IPS-NIHi11 (cell line): ENCODE data around the gene DNAH17.

Experiments used
- DNase-seq: peaks from one replicate; pipeline ENCODE4 v3.0.0; 2012; ENCODE audit warnings: mixed read lengths, low spot score

DNAH17 gene

DNA sequence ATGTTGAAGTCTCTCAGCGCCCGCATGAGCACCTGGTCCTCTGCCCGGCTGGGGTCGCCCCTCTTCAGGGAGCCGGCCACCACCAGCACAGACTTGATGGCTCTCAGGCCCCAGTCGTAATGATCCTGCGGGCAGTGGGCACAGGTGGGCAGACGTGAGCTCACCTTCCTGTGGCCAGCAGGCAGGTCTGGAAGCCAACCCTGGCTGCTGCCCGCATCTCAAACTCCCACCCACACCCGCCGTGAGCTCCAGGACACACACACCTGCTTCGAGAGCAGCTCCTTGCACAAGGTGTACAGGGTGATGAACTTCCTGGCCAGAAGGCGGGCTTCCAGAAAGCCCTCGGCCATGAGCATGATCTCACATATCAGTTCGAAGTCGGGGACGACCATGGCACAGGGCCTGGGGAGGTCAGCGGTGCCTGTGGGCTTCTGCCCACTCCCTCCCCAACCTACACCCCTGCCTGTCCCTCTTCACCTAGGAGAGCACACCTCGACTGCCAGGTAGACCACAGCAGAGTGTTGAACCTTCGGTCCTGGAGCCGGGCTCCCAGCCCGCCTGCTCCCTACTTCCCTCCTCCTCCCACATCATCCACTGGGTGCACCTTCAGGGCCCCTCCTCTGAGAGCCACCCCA lies 82.4 kb downstream of the DNAH17 start:
- DNase-seq, result no peak

DNA sequence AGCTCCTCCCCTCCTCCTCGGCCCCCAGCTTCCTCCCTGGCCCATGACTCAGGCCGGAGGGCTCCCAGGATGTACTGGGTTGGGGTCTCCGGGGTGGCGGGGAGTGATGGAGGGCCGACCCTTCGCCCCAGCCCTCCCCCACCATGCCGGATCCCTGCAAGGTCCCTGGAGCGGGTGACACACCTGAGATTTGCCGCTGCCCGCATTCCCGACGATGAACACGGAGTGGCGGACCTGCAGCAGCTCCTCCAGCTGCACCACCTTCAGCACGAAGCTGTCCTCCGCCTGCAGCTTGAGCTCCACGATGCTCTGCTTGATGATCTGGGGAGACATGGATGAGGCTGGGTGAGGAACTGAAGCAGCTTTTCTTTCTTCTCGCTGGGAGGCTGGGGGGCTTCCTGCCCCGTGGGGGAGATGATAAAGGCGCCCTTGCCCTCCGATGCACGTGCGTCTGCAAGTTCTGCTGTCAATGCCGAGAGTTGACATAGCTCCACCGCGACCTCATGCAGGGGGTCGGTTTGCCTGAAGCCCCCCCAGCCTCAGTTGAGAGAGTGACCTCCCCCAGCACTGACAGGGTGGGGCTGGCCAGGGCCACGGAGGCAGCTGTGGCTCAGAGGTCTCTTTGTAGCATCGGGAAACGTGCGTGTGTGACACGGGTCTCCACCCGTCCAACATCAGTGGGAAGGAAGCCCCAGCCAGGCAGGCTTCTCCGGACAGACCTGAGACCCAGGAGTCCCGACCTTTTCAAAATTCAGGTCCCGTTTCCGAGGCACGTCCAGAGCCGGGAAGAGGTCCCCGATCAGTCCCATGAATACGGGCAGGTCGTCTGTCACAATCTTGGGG lies 83.1 kb downstream of the DNAH17 start:
- no peak for DNase-seq

DNA sequence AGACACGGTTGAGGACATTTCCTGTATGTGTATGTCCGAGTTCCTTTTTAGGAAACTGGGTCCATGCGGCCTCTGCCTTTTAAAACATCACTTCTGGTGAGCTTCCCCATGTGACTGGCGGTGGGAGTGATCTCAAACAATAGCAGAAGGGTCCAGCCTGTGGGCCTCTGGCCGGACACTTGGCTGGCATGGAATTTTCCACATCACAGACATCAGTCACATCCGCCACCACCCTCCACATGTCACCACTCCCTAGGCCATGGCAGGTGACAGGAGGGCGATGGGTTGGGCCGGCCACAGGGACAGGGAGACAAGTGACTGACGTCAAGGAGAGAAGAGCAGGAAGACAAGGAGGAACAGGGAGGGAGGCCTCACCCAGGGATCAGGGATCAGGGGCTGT lies 83.7 kb downstream of the DNAH17 start:
- no peak for DNase-seq

DNA sequence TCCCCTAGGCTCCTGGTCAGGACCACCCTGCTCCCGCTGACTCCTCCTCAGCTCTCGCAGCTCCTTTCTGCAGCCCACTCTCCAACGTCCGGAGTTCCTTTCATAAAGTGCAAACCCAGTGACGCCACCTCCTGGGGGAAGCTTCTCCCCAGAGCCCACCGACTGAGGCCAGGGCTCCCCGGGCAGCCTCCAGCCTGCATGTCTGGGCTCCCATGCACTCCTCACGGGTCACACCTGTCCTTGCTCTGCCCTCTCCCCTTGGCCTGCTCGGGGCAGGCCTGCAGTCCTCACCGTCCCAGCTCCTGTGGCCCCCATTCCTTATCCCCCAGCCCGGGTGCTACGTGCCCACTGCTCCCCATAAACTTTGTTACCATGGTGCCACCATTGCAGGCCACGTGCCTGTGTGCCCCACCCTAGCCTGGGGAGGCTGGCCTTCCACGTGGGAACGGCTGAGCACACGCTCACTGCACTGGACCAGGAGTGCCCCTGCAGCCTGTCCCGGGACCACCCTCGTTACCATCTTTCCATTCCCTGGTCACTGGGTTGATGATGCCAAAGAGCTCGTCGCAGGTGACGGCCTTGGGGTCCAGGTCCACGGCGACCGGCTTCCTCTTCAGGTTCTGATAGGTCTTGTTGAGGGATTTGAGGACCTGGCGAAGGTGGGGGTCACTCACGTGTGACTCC lies 84.9 kb downstream of the DNAH17 start:
- peak; percentile 49 for DNase-seq

DNA sequence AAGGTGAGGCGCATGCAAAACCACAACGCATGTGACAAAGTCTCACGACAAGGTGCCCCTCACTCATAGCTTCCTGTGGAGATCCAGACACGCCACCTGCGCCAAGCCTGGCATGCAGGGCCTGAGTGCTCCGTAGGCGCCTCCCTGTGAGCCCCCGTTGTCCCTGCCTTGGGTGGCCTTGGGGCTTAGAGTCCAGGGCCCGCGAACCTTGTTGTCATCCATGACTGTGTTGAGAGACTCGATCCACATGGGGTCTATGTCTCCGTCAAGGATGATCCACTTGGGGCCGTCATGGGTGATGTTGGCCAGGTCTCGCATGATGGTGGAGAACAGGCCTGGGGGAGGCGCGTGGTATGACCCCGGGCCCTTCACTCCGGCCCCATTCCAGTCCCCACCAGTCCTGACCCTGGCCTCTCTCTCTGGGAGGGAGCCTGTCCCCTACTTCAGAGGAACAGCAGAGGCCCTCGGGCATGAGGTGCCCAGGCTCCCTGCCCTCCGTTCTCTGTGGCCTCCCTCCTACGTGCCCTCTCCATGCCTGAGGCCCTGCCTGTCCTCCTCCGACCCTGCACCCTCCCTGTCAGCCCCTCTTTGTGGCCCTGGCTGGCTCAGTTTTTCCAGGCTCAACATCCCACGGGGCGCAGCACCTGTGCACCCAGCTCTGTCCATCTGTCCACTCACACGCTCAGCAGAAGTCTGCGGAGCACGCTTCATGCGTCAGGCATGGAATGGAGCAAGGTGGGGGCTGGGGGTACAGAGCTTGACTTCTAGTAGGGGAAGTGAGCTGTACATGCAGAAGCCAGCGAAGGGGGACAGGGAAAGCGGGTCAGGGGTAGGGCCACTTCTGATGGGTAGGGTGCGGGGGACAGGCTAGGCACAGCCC lies 85.7 kb downstream of the DNAH17 start:
- no peak for DNase-seq

DNA sequence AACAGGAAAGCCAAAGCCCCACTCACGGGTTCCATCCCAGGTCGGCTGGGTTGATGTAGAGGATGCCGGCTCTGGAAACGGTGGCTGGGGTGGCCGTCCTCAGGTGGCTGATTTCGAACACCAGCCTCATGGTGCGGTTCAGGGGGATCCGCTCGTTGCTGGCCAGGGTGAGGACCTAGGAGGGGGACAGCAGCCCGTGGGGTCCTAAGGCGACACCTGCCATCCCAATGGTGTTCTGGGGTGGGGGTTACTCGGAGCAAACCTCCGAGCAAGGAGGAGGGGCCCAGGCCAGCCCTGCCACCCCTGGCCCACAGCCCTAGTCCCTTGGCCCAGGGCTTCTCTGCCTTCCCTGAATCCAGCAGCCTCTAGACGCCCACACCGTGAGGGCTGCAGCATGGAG lies 86.5 kb downstream of the DNAH17 start:
- DNase-seq, result no peak

DNA sequence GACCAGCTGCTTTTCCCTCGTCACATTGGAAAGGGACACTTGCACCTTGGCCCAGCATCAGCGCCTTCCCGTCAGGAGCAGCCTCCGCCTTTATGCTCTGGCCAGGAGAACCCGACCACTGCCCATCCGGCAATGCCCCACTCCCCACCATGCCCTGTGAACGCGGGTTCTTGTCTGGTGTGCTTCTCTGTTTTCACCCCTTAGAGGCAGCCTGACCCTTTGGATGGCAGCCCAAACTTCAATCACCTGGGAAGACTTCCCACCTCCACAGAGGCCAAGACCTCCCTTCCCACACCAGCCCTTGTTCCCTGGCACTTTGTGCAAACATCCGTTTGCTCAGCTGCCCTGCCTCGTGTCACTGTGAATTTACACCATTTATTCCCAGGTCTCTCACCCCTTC lies 87.0 kb downstream of the DNAH17 start:
- no peak for DNase-seq

DNA sequence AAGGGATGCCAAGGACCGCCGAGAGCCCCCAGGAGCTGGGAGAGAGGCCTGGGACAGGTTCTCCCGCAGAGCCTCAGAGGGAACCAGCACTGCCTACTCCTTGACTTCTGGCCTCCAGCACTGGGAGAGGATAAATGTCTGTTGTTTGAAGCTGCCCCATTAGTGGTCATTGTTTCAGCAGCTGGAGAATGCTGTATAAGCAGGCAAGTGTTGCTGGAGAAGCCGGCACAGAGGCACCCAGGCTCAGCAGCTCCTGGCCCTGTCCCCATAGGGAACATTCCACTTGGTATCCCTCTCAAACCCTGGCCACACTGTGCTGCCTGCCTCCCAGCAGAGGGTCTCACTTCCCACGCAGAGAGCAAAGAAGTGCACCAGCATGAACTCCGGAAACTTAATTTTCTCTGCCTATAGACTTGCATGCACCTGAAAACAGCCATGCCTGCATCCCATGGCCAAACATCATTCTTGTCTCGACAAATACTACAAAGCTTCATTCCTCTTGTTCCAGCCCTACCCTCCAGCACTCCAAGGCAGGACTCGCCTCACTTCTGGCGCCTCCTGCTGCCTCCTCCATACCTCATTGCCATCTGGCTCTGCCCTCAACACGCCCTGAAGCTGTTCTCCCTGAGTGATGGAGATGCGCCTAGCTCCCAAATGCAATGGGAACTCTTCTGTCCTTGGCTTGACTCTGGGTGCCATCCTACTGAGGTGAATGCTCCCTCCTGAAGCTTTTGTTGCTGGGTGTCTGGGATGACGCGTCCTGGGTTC lies 88.1 kb downstream of the DNAH17 start:
- no peak for DNase-seq

DNA sequence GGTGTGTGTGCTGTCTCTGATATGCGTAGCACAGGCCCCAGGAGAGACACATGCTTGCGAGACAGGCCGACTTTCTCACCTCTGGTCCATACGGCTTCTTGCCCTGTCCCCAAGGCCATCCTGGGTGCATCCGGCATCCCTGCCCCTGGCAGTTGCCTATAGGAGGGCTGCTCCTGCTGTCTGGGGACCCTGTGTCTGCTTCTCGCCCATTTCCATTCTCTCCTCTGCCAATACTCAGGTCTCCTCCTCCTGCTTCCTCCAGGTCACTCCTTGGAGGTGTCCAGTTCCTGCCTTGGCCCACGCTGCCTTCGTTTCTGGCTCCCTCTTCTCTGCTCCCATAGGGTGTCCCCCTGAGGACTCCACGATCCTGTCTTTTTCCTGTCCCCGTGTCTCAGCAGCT lies 89.0 kb downstream of the DNAH17 start:
- DNase-seq, result no peak

DNA sequence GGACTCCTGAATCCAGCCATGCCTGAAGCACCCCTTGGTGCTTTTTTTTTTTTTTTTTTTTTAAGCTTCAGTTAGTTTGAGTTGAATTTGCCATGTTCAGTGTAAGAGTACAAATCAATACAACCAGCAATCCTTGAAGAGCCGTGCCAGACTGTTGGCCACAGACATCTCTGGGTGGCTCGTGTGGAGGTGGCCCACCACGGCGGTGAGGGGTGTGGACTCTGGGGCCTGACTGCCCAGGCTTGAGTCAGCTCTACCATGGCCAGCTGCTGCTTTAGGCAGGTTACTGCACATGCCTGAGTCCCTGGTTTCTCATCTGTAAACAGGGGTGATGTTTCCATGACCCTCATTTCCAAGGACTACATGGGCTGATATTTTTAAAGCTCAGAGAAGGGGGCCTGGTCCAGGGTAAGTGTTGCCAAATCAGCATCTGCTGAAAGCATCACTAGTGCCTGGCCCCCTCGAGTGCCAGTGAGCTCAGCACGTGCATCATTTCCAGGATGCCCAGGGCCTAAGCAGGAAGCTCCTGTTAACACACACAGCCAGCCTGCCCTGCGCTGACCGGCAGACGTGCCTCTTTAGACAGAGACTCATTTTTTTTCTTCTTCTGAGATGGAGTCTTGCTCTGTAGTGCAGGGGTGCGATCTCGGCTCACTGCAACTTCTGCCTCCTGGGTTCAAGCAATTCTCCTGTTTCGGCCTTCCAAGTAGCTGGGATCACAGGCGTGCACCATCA lies 90.1 kb downstream of the DNAH17 start:
- no peak for DNase-seq

DNA sequence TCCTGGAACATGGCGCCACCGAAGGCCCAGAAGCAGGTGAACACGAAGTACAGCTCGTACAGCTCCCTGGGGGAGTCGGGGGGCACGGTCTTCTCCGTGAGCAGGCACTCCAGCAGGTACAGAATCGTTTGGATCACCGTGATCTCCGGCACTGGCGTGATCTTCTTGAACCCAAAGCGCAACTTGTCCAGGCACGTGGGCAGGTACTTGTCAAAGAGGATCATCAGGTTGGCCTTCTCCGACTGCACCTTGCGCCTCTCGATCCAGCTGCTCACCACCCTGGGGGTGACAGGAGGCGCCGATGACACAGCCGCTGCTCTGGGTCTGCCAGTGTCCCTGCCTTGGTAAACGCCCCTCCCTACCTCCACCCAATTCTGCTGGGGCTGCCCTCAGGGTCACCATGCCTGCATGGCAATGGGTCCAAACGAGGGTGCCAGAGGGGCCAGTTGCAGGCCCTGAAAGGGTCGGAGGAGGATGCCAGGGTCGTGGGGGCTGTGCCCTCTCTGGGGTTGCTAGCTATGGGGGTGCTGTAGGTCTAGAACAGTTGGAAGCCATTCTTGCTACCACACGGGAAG lies 90.9 kb downstream of the DNAH17 start:
- DNase-seq, result no peak

DNA sequence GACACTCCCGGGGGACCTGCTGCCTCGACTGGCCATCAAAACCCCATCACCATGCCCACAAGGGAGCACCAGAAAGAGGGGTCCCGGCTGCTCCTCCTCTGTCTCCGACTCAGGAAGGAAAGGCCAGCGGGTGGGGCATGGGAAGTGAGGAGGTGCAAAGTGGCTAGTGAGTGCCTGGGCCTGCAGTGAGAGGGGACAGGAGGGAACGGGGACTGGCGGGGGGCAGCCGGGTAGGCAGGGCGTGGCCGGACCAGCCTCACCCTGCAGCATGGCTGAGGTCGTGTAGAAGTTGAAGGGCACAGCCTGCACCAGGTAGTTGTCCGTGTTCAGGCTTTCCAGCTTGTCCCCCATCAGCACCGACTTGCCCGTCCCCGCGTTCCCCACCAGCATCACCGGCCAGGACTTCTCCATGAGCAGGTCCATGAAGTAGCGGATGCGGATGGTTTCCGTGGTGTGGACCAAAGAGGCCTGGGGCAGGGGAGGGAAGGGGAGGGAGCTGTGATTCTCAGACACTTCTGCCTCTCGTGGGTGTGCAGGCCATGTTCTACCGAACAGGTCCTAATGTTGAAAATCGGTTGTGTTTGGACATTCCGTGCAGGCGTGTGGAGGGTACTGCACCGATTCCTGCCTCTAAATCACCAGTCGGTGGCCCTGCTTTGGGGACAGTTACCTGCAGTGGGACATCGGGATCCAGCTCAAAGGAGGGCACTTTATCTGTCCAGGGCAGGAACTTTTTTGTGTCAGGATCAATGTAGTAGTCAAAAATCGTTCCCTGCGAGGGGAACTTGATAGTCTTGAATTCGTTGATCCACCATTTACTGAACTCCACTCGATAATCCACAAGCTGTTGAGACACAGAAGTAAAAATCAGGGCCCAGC lies 91.7 kb downstream of the DNAH17 start:
- no peak for DNase-seq

DNA sequence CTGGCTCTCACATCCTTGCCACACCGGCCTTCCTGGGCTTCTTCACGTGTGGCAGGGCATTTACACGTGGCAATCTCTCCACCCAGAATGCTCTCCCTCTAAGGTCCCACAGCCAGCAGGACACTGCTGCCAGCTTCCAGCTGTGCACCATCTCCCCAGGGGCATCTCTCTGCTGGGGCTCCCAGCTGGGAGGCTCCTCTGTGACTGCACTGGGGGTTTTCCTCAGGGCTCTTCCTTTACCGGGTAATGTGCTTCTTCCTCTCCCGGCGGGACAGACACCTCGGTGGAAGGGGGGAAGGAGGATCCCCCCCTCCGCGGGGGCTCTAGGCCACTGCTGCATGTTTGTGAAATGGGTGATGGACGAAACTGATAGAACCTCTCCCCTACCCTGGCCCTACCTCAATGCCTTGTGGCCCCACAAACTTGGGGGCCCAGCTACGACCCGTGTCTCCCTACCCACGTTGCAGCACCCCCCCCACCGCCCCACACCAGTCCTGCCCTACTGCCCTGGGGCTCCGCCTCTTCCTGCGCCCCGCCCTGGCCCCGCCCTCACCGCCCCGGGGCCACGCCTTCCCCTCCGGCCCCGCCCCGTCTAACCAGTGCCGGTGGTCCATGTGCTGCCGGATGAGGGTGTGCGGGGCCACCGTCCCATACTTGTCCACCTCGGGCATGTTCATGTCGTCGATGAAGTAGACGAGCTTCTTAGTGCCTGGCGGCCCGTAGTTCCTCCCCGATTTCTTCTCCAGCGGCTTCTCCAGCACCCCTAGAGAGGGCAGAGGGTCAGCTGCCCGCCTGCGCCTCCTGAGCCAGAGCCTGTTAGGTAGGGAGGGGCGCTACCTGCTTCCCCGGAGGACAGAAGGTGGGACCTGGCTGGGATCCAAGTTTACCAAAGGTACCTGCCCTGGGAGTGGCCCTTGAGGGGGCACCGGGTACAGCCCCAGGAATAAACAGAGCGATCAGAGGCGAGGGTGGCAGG lies 92.6 kb downstream of the DNAH17 start:
- DNase-seq, result peak; percentile 99

DNA sequence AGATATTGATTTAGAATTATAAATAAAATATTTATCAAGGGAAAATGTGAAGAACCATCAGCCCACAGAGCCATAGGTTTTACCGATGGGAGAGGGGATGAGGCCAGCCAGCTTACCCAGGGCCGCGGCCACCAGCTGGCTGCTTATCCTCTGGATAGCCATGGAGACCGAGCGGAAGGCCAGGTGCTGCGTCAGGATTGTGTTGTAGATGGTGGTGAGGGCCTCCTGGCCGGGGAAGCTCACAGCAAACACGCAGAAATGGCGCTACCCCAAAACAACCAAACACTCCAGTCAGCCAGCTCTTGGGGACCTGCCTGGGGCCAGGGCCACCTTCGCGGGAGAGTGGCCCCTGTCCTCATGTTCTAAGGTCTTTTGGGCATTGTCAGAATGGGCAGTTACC lies 97.8 kb downstream of the DNAH17 start:
- DNase-seq, result no peak

DNA sequence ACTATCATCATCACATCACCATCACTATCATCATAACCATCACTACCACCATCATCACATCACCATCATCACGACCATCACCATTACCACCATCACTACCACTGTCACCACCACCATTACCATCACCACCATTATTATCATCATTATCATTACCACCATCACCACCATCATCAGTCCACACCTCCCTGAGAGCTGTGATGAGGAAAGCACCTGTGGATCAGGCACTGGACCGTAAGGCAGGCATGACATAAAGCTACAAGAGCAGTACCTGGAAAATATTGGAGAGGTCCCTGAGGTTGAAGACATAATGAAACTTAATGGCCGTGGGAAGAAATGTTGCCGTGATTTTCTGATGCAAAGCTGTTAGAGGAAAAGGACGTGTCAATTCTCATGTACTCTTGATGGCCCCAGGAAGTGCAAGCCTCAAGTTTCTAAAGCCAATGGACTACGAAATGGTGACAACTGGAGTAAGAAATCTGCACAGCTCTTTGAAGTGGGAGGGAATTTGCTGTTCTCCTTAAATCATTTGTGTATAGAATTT lies 98.4 kb downstream of the DNAH17 start:
- no peak for DNase-seq

DNA sequence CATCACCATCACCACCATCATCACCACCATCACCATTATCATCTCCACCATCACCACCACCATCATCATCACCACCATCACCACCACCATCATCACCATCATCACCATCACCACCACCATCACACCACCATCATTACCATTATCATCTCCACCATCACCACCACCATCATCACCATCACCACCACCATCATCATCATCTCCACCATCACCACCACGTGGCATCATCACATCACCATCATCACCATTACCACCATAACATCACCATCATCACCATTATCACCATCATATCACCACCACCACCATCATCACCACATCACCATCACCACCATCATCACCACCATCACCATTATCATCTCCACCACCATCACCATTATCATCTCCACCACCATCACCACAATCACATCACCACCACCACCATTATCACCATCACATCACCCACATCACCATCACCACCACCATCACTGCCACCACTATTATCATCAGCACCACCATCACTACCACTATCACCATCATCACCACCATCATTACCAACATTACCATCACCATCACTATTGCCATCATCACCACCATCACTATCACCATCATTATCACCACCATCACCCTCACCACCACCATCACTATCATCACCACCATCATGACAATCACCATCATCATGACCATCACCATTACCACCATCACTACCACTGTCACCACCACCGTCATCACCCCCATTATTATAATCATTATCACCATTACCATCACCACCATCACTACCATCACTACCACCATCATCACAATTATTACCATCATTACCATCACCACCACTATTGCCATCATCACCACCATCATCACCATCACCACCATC lies 99.1 kb downstream of the DNAH17 start:
- no peak for DNase-seq

DNA sequence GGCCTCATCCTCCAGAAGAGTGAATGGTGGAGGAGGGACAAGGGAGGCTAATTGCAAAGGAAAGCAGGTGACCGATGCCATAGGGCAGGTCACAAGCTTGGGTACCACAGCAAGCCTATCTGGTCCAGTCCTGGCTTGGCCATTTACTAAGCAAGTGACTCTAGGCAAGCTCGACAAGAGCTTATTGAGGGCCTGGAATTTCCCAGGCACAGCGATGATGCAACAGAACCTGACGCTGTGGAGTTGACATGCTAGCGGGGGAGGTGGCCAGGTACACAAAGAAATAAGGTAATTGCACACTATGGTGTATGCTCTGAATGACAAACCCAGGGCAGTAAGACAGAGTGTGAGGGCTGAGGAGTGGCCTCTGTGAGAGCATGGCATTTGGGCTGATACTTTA lies 100.2 kb downstream of the DNAH17 start:
- DNase-seq, result no peak
